CD4-positive, alpha-beta T cell treated with Interleukin-4 for 1 hour (primary cell): ENCODE measurements around the gene ITGA8.
"Not testable (repeated sequence)": the region's sequence is repeated elsewhere in the genome, so short reads cannot be mapped to it uniquely, and the experiment has no call there.

Experiments
- DNase-seq, 2 donors: peaks; one replicate each; pipeline ENCODE4 v3.0.0-alpha.2; 2020 to 2022

The ITGA8 gene

DNA sequence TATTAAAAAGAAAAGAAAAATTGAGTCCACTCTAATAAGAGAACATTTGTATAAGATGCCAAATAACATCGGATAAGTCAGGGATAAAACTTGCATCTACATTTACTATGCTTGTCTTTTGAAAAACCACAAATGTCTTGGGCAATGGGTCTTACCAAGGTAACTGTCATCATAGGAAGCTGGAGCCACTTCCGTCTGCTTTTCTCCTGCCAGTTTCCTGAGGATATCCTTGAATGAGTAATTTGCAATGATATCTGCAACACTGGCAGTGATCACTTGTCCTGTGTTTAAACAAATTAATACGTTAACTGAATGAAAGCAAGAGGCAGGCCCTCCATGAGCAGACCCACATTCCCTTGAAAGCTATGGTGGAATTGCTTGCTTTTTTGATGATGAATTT, 47.3 kb downstream of the ITGA8 start:
- no peak for DNase-seq

DNA sequence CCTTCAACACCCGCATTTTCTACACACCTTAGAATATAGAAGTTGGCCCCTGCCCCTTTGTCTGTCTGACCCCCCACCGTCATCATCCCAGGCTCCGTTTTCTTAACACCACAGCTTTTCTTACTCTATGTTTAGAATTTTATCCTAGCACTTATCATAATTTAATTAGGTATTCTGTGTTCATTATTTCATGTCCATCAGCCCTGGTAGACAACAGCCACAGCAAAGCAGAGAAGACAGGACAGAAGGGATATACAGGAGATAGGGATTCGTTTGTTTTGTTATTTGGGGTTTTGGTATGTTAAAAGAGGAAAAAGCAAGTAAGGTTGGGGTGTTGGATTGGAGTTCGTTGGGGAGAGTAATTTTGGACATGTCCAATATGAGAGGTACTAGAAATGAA, 48.8 kb downstream of the ITGA8 start:
- DNase-seq = no peak

DNA sequence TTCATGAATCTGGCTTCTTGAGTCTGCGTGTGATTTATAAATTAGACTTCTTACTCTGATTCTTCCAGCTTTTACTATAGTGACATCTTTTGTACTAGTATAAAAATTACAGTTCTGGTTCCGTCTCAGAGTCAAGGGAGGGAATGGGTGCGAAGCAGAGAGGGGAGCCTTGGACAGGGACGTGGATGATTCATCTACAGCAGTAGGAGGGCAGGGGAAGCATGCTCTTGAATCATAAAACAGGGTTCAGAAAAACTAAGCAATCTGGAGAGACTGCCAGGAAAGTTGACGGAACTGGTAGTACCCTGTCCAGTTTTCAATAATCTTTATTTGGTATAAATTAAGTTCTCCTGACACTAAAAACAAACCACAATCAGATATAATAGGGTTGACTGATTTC, 58.1 kb downstream of the ITGA8 start:
- DNase-seq = no peak

DNA sequence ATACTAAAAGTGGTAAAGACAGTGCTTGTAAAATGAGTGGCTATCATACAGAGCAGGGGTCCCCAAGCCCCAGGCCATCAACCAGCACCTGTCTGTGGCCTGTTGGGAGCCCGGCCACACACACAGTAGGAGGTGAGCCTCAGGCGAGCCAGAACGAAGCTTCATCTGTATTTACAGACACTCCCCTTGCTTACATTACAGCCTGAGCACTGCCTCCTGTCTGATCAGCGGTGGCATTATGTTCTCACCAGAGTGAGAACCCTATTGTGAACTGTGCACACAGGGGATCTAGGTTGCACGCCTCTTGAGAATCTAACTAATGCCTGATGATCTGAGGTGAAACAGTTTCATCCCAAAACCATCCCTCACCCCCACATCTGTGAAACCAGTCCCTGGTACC, 58.7 kb downstream of the ITGA8 start:
- DNase-seq = no peak

- DNase-seq = no peak
These were observed 61.5 kb downstream of the ITGA8 start for GRCh38 chr10:15658069-15658702.

GRCh38 chr10:15652757-15653156, 67.0 kb downstream of the ITGA8 start:
- no peak for DNase-seq

DNA sequence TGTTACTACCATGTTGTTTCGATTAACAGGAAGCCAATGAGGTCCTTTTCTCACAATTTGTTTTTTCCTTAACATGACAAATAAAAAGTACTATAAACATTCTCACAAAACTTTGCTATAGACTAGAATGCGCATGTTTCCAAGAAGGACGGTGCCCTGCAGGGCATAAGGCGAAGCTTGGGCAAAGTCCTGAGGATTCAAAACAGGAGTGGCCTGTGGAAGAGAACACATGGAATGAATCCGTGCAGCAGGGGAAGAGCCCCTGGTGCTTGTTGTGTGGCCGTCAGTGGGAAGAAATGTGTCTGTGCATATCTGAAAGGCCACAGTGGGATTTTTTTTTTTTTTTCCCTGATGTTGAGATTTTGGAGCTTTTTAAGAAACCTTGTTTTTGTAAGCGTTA, 67.6 kb downstream of the ITGA8 start:
- no peak for DNase-seq

GRCh38 chr10:15651175-15651574, 68.5 kb downstream of the ITGA8 start:
- DNase-seq = no peak

GRCh38 chr10:15642095-15642494, 77.6 kb downstream of the ITGA8 start:
- no peak for DNase-seq

GRCh38 chr10:15640536-15641085, 79.1 kb downstream of the ITGA8 start:
- no peak for DNase-seq

DNA sequence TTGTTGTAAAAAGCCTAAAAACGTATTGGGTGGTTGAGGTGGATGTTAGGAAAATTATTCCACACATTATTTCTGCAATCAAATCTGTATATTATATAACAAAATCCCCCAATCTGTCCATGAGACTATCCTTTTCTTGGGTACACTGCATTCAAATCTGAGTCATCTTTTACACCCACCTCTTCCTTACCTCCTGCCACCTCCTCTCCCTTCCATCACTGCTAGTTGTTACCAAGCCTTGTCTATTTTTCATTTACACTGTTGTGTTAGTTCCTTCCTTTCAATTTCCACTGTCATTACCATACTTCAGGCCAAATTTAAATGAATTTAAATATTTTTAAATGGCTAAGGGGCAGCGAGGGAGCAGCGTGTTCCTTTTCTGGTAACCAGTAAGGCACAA, 83.3 kb downstream of the ITGA8 start:
- DNase-seq = no peak

- DNase-seq = no peak
These were observed 87.1 kb downstream of the ITGA8 start for GRCh38 chr10:15632456-15633091.

- DNase-seq = not testable (repeated sequence)
These were observed 88.5 kb downstream of the ITGA8 start for GRCh38 chr10:15631205-15631604.

DNA sequence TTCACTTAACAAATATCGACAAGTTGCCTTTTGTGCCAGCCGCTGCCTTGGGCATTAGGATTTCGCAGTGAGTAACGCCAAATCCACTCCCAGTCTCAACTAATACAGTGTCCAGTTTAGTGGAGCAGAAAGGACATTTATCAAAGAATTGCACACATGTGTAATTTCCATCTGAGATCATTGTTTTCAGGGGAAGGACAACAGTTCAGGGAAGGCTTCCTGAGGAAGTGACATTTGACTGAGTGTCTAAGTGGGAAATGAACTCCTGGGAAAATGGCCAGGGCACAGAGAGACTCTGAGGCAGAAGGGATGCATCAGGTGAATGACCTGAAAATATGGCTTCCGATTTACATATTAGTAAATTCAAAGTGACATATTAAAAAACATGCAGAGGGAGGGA, 89.4 kb downstream of the ITGA8 start:
- no peak for DNase-seq

DNA sequence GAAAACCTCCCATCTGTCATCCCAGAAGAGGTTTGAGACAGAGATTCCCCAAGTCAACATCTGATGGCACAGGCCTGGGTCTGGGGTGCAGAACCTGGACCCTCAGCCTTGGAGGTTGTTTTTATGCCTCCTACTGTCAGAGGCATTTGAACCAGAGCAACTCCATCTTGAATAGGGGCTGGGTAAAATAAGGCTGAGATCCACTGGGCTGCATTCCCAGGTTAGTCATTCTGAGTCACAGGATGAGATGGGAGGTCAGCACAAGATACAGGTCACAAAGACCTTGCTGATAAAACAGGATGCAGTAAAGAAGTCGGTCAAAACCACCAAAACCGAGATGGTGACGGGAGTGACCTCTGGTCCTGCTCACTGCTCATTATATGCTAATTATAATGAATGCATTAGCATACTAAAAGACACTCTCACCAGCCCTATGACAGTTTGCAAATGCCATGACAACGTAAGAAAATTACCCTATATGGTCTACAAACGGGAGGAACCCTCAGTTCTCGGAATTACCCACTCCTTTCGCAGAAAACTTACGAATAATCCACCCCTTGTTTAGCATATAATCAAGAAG, 92.0 kb downstream of the ITGA8 start:
- DNase-seq = no peak

- no peak for DNase-seq
These were observed 92.8 kb downstream of the ITGA8 start for GRCh38 chr10:15626937-15627336.

- no peak for DNase-seq
These were observed 94.5 kb downstream of the ITGA8 start for GRCh38 chr10:15625261-15625660.

GRCh38 chr10:15624401-15625196, 95.1 kb downstream of the ITGA8 start:
- DNase-seq = no peak

DNA sequence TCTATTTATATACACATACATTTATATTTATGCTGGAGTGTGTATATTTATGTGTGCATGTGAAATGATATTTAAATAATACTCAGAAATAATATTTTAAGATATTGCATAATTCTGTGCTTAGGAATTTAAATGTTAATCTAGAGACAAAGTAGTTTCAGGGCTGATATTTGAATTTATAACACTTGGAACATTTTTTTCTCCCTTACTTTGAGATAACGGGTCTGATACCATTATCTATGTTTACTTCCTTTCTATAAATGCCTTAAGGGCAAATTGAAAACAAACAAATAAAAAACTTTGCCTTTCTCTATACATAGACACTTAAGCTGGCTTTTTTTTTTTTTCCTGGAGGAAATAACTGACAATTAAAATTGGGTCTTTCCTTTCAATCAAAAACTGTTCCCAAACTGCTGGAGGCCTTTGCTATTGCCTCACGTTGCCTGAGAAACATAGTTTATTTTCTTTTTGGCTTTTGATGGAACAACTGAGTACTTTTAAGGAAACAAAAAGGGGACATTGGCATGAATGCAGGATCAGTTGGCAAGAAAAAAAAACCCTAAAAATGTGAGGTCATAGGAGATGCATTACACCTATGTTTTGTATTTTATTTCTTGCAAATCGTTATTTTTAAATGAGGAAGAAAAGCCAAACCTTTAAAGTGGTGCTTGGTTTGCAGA, 98.7 kb downstream of the ITGA8 start:
- no peak for DNase-seq

DNA sequence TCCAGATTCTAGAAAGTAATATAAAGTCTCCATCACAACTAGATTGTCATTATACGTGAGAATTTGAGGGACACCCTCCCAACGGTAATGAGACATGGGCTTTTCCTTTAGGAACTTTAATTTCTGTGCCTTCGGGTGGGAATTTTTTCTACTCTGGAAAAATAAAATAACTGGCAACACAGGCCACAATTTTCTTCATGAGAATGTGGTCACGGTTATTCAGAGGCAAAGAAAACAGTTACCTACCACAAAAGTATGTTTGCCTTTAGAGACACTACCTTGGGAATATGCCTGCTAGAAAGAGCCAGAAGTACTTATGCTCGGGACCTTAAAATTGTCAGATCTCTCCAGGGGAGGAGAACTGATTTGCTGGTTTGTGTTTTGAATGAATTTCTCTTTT, 99.4 kb downstream of the ITGA8 start:
- no peak for DNase-seq

GRCh38 chr10:15609246-15609645, 110.5 kb downstream of the ITGA8 start:
- no peak for DNase-seq

DNA sequence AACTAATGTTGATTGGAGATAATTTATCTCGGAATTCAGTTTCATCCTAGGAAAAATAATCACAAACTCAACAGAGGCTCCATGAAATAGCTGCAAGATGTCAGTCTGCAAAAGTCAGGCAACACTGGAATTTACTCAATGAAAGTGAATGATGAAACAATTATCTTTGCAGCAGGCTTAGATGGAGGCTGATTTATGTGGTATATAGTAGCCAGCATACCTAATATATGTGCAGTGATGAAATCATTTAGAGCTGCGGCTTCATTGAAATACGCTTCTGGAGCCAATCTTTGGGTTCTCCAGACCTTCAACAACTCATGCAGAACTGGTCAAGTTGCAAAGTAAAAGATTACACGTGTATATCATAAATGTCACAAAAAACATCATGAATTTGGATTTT, 113.3 kb downstream of the ITGA8 start:
- DNase-seq = no peak
